ENCODE data around the gene AHDC1.

The AHDC1 gene

GRCh38 chr1:27598902-27599528, 4.9 kb downstream of the AHDC1 start (continued):
- TF ChIP-seq ZNF148 (tag by site-specific recombination; IDR thresholded peaks at IDR 0.05; ENCODE audit: borderline replicate concordance) (no peak), OVOL3 (tag by site-specific recombination; IDR thresholded peaks at IDR 0.05) (no peak), ZNF169 (tag by site-specific recombination; IDR thresholded peaks at IDR 0.05) (no peak), ZNF335 (tag by site-specific recombination; conservative IDR thresholded peaks at IDR 0.05) (peak; percentile 77), ZNF24 (tag by site-specific recombination; IDR thresholded peaks at IDR 0.05) (peak; percentile 44; the same call in 1 of the 2 replicates), ZNF280D (tag by site-specific recombination; IDR thresholded peaks at IDR 0.05) (no peak), ZBTB6 (tag by site-specific recombination; IDR thresholded peaks at IDR 0.05) (peak; percentile 72; the same call in 1 of the 2 replicates), ZNF624 (tag by site-specific recombination; IDR thresholded peaks at IDR 0.05) (no peak), BCL11A (tag by site-specific recombination; IDR thresholded peaks at IDR 0.05; ENCODE audit: low read depth) (no peak), ZNF600 (tag by site-specific recombination; IDR thresholded peaks at IDR 0.05) (peak; percentile 86), ZNF549 (tag by site-specific recombination; IDR thresholded peaks at IDR 0.05) (no peak), BCL6B (tag by site-specific recombination; IDR thresholded peaks at IDR 0.05) (no peak), ZFHX2 (tag by site-specific recombination; conservative IDR thresholded peaks at IDR 0.05) (peak; percentile 25; the same call in 1 of the 2 replicates), ZNF843 (tag by site-specific recombination; IDR thresholded peaks at IDR 0.05) (no peak), ZNF473 (tag by site-specific recombination; IDR thresholded peaks at IDR 0.05) (no peak), TSHZ1 (tag by site-specific recombination; IDR thresholded peaks at IDR 0.05; ENCODE audit: borderline replicate concordance) (no peak; the same call in 1 of the 2 replicates), ZNF768 (tag by site-specific recombination; IDR thresholded peaks at IDR 0.05) (no peak), ZFP41 (tag by site-specific recombination; IDR thresholded peaks at IDR 0.05; ENCODE audit: borderline replicate concordance) (no peak), ZNF654 (tag by site-specific recombination; IDR thresholded peaks at IDR 0.05; ENCODE audit: low read depth) (no peak), ZNF449 (tag by site-specific recombination; IDR thresholded peaks at IDR 0.05) (0 out of 2 replicates have a peak, but pooled peaks have one; percentile 22), ZNF280C (tag by site-specific recombination; IDR thresholded peaks at IDR 0.05) (no peak)
